CD4-positive, alpha-beta T cell treated with Interleukin-4 for 1 hour (primary cell): ENCODE results near the gene ABI3BP.

ENCODE experiments used
- DNase-seq, 2 donors: peaks; one replicate each; pipeline ENCODE4 v3.0.0-alpha.2; 2020 to 2022

The ABI3BP gene

DNA sequence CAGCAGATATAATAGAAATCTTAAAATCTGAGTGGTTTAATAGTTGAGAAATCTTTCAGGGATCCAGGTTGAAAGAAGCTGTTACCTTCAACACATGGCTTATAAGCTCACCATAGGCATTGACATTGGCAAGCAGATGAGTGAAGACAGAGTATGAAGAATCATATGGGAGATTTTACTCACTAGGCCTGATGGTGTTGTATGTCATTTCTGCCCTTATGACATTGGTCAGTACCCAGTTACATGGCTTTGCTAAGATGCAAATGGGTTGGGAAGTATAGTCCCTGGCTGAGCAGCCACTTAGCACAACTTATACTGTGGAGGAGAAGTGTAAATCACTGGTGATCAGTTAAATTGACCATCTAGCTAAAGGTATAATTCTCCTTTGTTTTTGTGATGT is 278.0 kb downstream of the ABI3BP start:
- DNase-seq = no peak

- peak; percentile 52 to 74 for DNase-seq
Measured at GRCh38 chr3:100710261-100710968, 282.8 kb downstream of the ABI3BP start.

- peak; percentile 27 to 34 for DNase-seq
Measured at GRCh38 chr3:100709842-100710260, 283.4 kb downstream of the ABI3BP start.

GRCh38 chr3:100708989-100709841 is 284.0 kb downstream of the ABI3BP start, which contains the start of gene TFG:
Gene TFG, plus strand, starts transcription at chr3:100709494. Its CDS starts 4,192 bp downstream, at chr3:100713686.
- peak; percentile 99 for DNase-seq

- DNase-seq = no peak
Measured at GRCh38 chr3:100708644-100708988, 284.6 kb downstream of the ABI3BP start.

DNA sequence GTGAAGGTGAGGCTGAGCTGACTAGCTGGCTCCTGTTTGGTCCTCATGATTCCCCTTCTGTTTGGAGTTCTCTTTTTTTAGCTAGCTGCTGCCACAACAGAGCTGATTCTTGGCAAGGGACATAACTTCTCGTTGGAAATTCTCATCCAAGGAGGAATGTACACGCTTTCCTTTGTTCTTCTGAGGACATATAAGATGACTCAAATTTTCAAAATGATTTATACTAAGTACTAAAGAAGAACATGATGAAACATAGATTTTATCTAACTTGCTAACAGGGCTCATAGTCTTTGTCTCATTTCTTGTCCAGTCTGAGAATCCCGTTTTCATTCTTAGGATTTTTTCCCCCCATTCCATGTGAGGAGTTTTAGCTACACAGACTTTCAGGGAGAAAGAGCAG is 286.9 kb downstream of the ABI3BP start:
- DNase-seq = no peak

- no peak for DNase-seq
Measured at GRCh38 chr3:100703865-100704264, 289.4 kb downstream of the ABI3BP start.

GRCh38 chr3:100702980-100703345 is 290.3 kb downstream of the ABI3BP start:
- DNase-seq = no peak

GRCh38 chr3:100702082-100702979 is 290.9 kb downstream of the ABI3BP start:
- no peak for DNase-seq

GRCh38 chr3:100700708-100701107 is 292.5 kb downstream of the ABI3BP start:
- DNase-seq = no peak
